Uterus (tissue), 4 donors: ENCODE results near the gene VMAC. TPM values are rescaled to one million over a fixed set of nuclear protein-coding genes. Genes with fewer than 3 reads are reported as not detected.
A peak's percentile ranks its signal among the peaks of the same experiment; 100 is the strongest.

Experiments
- DNase-seq, 2 donors: peaks; one replicate each; pipeline ENCODE4 v3.0.0-alpha.2; 2019 to 2020
- H3K27ac ChIP-seq, 2 donors: fragments of 200-600 bp; sonication (generic); 1 replicate in 1 of 2; 2 replicates in 1 of 2; pipeline ENCODE4 v1.5.1; 2016 to 2018
- H3K27me3 ChIP-seq, 2 donors: fragments of 200-600 bp; sonication (generic); one replicate each; pipeline ENCODE4 v1.5.1; 2018 to 2019; ENCODE audit warnings: control low read depth in 1 of 2
- H3K36me3 ChIP-seq, 2 donors: fragments of 200-600 bp; sonication (generic); one replicate each; pipeline ENCODE4 v1.5.1; 2019; ENCODE audit warnings: control low read depth in 1 of 2
- H3K4me1 ChIP-seq, 2 donors: fragments of 200-600 bp; sonication (generic); one replicate each; pipeline ENCODE4 v1.5.1; 2018 to 2019; ENCODE audit warnings: control low read depth in 1 of 2
- H3K4me3 ChIP-seq, 2 donors: fragments of 200-600 bp; sonication (generic); 1 replicate in 1 of 2; 2 replicates in 1 of 2; pipeline ENCODE4 v1.5.1; 2018 to 2019; ENCODE audit warnings: mild to moderate bottlenecking in 1 of 2
- H3K9me3 ChIP-seq, 2 donors: fragments of 200-600 bp; sonication (generic); one replicate each; pipeline ENCODE4 v1.5.1; 2019; ENCODE audit warnings: control low read depth in 1 of 2
- POLR2A ChIP-seq, 2 donors: fragments of 450-650 bp; IDR thresholded peaks; one replicate each; pipeline ENCODE4 v1.6.1; 2016; ENCODE audit warnings: antibody characterized with exemption in 2 of 2, mild to moderate bottlenecking in 1 of 2, moderate library complexity in 1 of 2
- intact Hi-C: fragments of 100-400 bp; cut with DNase I; formaldehyde crosslinking; loops from one replicate; pipeline ENCODE4 v1.15.1; 2023; ENCODE audit warnings: low total_unique reads
- total RNA-seq, 4 donors: library from RNA; depleted of rRNA in 3 of 4; stranded (reverse); fragments of >200 nt in 3 of 4; gene quantifications; one replicate each; pipeline versions ENCODE4 v1.1.0 to v1.2.4, GENCODE V29; 2014 to 2023
- TF ChIP-seq, protein P1 (sequence below), 4 experiments: fragments of 200-600 bp in 2 of 4; fragments of 450-650 bp in 2 of 4; sonication (generic) in 2 of 4; IDR thresholded peaks; one replicate each; pipeline ENCODE4 v1.5.1; 2016 to 2019; ENCODE audit warnings: antibody characterized with exemption in 4 of 4, mild to moderate bottlenecking in 2 of 4, moderate library complexity in 1 of 4
- donor health status: DM: yes; HTN: yes; CAD: no.

Gene VMAC
- total RNA-seq, 4 donors from 2014 or later = 2.6 to 10.9 (median 7.1) TPM

DNA sequence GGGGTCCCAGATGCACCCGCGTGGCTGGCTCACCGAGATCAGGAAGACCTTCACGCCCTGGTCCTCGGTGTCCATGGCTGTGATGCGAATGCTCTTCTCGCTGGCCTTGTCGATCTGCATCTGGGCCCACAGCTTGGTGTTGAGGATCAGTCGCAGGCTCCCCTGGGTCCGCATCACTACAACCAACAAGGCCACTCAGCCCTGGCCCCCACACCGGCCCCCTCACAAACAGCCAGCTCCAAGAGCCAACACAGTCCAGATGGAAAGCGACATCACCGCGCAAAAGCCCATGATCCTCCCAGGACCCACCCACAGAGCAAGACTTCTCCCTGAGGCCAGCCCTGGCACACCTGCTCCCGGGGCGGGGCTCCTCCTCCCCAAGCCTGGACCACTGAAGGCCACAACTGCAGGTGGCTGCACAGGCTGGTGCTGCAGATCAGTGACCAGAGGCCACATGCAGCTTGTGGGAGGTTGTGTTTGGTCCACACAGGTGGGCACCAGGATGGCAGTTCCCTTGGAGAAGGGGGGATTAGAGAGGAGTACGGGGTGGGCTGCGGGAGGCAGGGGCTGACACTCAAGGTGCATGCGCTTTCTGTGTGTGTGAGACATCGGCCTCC lies 13.9 kb downstream of the VMAC start:
- TF ChIP-seq POLR2A (IDR thresholded peaks at IDR 0.05) = no peak
- TF ChIP-seq, protein P1, sequence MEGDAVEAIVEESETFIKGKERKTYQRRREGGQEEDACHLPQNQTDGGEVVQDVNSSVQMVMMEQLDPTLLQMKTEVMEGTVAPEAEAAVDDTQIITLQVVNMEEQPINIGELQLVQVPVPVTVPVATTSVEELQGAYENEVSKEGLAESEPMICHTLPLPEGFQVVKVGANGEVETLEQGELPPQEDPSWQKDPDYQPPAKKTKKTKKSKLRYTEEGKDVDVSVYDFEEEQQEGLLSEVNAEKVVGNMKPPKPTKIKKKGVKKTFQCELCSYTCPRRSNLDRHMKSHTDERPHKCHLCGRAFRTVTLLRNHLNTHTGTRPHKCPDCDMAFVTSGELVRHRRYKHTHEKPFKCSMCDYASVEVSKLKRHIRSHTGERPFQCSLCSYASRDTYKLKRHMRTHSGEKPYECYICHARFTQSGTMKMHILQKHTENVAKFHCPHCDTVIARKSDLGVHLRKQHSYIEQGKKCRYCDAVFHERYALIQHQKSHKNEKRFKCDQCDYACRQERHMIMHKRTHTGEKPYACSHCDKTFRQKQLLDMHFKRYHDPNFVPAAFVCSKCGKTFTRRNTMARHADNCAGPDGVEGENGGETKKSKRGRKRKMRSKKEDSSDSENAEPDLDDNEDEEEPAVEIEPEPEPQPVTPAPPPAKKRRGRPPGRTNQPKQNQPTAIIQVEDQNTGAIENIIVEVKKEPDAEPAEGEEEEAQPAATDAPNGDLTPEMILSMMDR (IDR thresholded peaks at IDR 0.05) = no peak
- Histone ChIP-seq H3K9me3 (no peaks in the 10 kb centered on the region), H3K27ac (no peak overlapping the region), H3K4me1 (no peaks in the 10 kb centered on the region), H3K4me3 (no peak overlapping the region), H3K27me3 (no peaks in the 10 kb centered on the region), H3K36me3 (no peaks in the 10 kb centered on the region)
- intact Hi-C loops = no loop called here
- DNase-seq = no peak

DNA sequence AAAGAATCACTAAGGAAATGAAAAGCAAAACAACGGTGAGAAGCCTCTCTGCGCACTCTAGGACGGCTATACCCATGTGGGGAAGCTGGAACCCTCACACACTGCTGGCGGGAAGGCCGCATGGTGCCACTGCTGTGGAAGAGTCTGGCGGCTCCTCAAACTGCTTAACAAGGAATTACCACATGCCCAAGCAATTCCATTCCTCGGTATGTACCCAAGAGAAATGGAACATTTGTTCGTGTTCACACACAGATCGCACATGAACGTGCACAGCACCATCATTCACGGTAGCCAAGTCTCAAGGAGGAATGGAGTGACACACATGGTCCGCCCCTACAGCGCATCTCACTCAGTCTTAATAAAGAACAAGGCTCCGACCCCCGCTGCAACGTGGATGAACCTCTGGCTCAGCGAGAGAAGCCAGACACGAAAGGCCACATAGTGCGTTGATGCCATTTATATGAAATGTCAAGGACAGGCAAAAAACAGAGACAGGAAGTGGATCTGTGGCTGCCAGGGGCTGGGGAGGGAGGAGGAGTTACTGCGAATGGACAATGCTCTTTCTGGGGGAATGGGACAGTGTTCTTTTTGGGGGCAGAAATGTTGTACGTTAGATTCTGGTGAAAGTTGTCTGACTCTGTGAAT lies 17.0 kb downstream of the VMAC start:
- H3K27me3 ChIP-seq = no peaks in the 10 kb centered on the region
- H3K4me1 ChIP-seq = peaks cover 0 to 6% of the 10 kb centered on the region in 2 donors
- intact Hi-C loops = no loop called here
- TF ChIP-seq, protein P1 (IDR thresholded peaks at IDR 0.05) = no peak
- TF ChIP-seq POLR2A (IDR thresholded peaks at IDR 0.05) = no peak
- DNase-seq = no peak
- no peaks in the 10 kb centered on the region for H3K9me3 ChIP-seq
- H3K36me3 ChIP-seq = no peaks in the 10 kb centered on the region
- H3K27ac ChIP-seq = no peak overlapping the region
- no peak overlapping the region for H3K4me3 ChIP-seq

DNA sequence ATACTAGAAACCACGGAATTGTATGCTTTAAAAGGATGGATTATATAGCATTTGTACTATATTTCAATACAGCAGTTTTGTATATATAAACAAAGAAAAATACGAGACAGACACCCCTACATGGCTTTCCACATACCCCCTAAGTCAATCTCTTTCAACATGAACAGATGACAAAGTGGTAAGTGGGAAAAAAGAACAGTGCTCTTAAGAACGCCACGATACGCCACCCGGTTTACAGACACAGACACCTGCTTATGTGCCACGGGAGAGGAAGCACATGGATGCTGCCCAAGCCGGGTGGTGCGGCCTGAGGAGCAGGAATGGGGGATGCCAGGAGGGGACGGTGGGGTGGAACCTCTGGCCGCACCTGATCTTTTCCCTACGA lies 17.5 kb downstream of the VMAC start:
- Histone ChIP-seq H3K4me1 (peaks cover 0 to 7% of the 10 kb centered on the region in 2 donors), H3K36me3 (no peaks in the 10 kb centered on the region), H3K4me3 (no peak overlapping the region), H3K27ac (no peak overlapping the region), H3K9me3 (no peaks in the 10 kb centered on the region), H3K27me3 (no peaks in the 10 kb centered on the region)
- DNase-seq = no peak
- TF ChIP-seq POLR2A (IDR thresholded peaks at IDR 0.05) = no peak
- TF ChIP-seq, protein P1 (IDR thresholded peaks at IDR 0.05) = no peak
- intact Hi-C loops = no loop called here

DNA sequence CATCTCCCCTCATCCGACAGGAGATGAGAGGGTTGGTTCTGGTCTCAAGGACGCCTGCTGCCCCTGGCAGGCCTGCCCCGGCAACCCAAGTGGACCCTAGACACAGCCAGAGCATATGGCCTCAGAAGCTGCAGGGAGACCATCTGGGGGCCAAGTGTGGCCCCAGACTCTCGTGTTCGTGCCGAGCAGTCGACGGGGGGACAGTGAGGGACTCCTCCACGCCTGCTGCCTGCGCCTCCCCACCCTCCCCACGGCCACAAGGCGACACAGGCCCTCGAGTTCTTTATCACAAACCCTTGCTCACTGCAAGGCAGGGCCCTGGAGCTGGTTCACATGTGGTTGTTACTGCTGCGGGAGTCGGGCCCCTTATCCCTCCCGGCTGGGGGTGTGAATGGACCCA lies 18.7 kb downstream of the VMAC start:
- no peaks in the 10 kb centered on the region for H3K9me3 ChIP-seq
- DNase-seq = no peak
- no peaks in the 10 kb centered on the region for H3K36me3 ChIP-seq
- H3K4me1 ChIP-seq = peaks cover 3 to 13% of the 10 kb centered on the region in 2 donors
- intact Hi-C loops = no loop called here
- TF ChIP-seq, protein P1 (IDR thresholded peaks at IDR 0.05) = no peak
- no peak for TF ChIP-seq POLR2A (IDR thresholded peaks at IDR 0.05)
- no peaks in the 10 kb centered on the region for H3K27me3 ChIP-seq
- no peak overlapping the region for H3K27ac ChIP-seq
- no peak overlapping the region for H3K4me3 ChIP-seq

DNA sequence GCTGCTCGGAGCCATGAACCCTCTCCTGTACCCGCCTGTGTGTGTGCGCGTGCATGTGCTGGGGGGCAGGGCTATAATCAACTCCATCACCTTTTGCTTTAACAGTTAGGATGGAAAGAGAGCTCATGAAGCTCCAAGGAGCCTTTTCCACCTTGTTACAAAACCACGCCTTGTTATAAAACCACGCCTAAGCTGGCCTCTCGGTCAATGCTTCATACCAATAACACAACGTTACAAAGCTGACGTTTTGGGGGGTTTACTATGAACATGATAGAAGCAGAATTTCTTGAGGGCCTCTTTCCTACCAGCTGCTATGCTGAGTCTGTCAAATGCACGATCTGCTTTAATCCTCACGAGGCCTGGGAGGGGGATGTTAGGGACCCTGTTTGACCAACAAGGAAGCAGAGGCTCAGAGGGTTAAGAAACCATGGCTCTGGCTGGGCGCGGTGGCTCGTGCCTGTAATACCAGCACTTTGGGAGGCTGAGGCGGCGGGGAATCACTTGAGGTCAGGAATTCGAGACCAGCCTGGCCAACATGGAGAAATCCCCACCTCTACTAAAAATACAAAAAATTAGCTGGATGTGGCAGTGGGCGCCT lies 21.3 kb downstream of the VMAC start:
- TF ChIP-seq, protein P1 (IDR thresholded peaks at IDR 0.05) = no peak
- TF ChIP-seq POLR2A (IDR thresholded peaks at IDR 0.05) = no peak
- intact Hi-C loops = no loop called here
- Histone ChIP-seq H3K27ac (peak overlapping the region; percentile 57 to 79), H3K36me3 (no peaks in the 10 kb centered on the region), H3K27me3 (no peaks in the 10 kb centered on the region), H3K9me3 (no peaks in the 10 kb centered on the region), H3K4me3 (no peak overlapping the region), H3K4me1 (peaks cover 3 to 13% of the 10 kb centered on the region in 2 donors)
- no peak for DNase-seq
